ENCODE results near the gene IGSF21. TPM values are rescaled to one million over a fixed set of nuclear protein-coding genes. Genes with fewer than 3 reads are reported as not detected.

IGSF21 gene
- total RNA-seq, 1 donor from 2014 or later: 1.8 TPM

DNA sequence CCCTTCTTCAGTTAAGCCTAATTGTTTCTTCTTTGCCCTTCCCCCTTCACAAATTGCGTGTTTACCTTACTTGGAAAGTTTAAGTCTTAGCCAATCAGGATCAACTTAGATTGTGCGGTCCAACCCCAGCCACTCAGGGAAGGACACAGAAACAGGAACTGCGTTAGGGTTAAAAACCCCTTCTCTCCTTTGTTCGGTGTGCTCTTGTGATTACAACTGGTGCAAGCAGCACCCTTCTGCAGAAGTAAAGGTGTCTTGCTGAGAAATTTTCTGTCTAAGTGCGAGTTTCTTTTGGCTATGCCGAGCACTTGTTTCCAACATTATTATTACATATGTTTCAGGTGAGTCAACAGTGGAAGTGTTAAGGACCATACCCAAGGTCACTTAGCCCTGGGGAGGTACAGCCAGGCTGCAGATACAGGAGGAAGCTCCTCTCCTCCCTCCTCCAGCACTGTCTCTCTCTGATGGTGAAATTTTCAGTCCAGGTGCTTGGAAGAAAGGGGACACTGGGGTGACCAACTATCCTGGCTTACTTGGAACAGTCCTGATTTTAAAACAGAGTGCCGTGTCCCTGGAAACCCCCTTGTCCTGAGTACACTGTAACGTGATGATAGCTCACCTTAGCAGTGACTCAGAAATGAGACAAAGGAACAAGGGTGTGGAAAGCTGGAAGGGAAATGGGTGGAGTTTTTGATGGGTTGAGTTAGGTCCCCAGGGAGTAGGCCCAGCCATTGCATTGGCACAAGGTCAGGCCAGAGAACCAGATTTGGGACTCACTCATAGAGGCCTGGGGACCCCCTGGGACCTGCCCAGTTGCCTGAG lies 304.4 kb downstream of the IGSF21 start:
- H3K4me3 ChIP-seq: no peak overlapping the region
- H3K27ac ChIP-seq: no peak overlapping the region
- ATAC-seq: no peak
- H3K36me3 ChIP-seq: no peaks in the 10 kb centered on the region
- TF ChIP-seq, protein P1, sequence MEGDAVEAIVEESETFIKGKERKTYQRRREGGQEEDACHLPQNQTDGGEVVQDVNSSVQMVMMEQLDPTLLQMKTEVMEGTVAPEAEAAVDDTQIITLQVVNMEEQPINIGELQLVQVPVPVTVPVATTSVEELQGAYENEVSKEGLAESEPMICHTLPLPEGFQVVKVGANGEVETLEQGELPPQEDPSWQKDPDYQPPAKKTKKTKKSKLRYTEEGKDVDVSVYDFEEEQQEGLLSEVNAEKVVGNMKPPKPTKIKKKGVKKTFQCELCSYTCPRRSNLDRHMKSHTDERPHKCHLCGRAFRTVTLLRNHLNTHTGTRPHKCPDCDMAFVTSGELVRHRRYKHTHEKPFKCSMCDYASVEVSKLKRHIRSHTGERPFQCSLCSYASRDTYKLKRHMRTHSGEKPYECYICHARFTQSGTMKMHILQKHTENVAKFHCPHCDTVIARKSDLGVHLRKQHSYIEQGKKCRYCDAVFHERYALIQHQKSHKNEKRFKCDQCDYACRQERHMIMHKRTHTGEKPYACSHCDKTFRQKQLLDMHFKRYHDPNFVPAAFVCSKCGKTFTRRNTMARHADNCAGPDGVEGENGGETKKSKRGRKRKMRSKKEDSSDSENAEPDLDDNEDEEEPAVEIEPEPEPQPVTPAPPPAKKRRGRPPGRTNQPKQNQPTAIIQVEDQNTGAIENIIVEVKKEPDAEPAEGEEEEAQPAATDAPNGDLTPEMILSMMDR (IDR thresholded peaks at IDR 0.05): no peak
- intact Hi-C loops (cut with DNase I): no loop called here
- no peaks in the 10 kb centered on the region for H3K4me1 ChIP-seq
- H3K9me3 ChIP-seq: peaks cover 11% of the 10 kb centered on the region
- no peak for DNase-seq
- peaks cover 3% of the 10 kb centered on the region for H3K27me3 ChIP-seq (ENCODE audit: low read depth)

DNA sequence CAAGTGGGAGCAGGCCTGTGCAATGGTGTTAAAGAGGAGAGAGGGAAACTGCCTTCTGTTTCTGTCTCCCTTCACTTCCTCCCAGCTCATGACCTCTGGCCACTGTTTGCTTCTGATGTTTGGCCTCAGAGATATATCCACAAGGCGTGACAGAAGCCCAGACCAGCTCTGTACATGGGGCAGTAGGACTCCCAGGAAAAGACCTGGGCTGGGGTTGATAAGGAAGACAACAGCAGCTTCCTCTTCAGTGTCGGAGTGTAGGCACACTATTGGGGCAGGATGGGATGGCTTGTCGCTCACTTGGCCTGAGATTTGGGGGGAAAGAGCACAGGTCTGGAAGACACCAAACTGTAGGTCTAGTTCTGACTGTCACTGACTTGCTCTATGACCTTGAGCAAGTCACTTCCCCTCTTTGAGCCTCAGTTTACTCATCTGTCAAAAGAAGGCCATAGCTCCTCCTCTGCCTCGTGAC lies 305.3 kb downstream of the IGSF21 start:
- ATAC-seq: no peak
- intact Hi-C loops (cut with DNase I): no loop called here
- H3K27ac ChIP-seq: no peak overlapping the region

DNA sequence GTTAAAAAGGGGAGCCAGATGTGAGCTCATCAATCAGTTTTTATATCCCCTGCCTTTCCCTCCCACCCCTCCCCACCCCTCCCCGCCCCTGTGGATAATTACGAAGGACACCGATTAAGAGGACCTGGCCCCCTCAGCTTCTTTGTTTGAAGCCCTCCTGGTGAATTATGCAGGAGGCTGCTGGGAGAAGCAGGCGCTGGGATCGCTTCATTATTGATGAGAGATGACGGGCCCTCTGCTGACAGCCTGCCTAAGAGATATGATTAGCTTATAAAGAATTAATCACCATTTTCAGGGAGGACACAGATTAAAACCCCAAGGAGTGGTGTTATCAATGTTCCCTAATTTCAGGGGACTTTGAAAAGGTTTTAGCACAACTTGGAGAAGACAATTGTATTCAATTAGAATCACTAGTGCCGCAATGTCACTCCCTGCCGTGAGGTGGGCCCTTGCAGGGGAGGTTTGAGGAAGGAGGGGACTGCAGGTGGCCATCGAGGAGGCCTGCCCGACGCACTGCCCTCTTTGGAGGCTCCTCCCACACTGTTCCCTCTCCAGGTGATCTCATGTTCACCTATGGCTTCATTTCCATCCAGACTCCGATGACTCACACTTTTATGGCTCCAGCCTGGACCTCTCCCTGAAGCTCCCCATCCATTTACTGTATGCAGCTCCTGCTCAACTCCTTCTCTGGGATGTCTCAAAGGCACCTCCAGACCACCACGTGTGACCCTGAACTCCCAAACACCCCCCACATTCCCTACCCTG lies 306.1 kb downstream of the IGSF21 start:
- Histone ChIP-seq H3K9me3 (peaks cover 11% of the 10 kb centered on the region), H3K4me3 (no peak overlapping the region), H3K36me3 (no peaks in the 10 kb centered on the region), H3K27me3 (ENCODE audit: low read depth) (no peaks in the 10 kb centered on the region), H3K27ac (no peak overlapping the region), H3K4me1 (no peaks in the 10 kb centered on the region)
- TF ChIP-seq, protein P1 (IDR thresholded peaks at IDR 0.05): no peak
- ATAC-seq (no peak), DNase-seq (no peak)
- intact Hi-C loops (cut with DNase I): no loop called here

More for the DNA sequence above, 305.3 kb downstream of the IGSF21 start:
- Histone ChIP-seq H3K27me3 (ENCODE audit: low read depth) (no peaks in the 10 kb centered on the region), H3K4me3 (no peak overlapping the region), H3K4me1 (no peaks in the 10 kb centered on the region), H3K36me3 (no peaks in the 10 kb centered on the region), H3K9me3 (peaks cover 11% of the 10 kb centered on the region)
- TF ChIP-seq, protein P1 (IDR thresholded peaks at IDR 0.05): no peak
- DNase-seq: no peak

DNA sequence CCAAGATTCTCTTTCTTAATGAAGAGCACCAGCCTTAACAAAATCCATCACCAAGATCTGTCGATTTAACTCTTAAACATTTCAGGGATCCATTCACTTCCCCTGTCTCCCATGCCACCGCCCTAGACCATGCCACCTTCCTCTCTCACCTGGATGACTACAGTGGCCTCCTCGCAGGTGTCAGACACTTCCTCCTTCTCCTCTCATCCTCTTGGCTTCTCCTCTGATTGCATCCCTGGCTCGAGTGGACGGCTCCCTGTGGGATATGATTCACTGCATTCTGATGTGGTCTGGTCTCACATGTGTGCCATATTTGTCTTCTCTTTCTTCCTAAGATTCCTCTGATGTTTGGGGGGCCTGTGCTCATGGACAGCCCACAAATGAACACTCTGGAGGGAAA lies 306.7 kb downstream of the IGSF21 start:
- intact Hi-C loops (cut with DNase I): no loop called here
- Histone ChIP-seq H3K4me1 (no peaks in the 10 kb centered on the region), H3K27me3 (ENCODE audit: low read depth) (no peaks in the 10 kb centered on the region), H3K9me3 (peaks cover 11% of the 10 kb centered on the region), H3K36me3 (no peaks in the 10 kb centered on the region), H3K4me3 (no peak overlapping the region), H3K27ac (no peak overlapping the region)
- ATAC-seq (no peak), DNase-seq (no peak)
- TF ChIP-seq, protein P1 (IDR thresholded peaks at IDR 0.05): no peak

DNA sequence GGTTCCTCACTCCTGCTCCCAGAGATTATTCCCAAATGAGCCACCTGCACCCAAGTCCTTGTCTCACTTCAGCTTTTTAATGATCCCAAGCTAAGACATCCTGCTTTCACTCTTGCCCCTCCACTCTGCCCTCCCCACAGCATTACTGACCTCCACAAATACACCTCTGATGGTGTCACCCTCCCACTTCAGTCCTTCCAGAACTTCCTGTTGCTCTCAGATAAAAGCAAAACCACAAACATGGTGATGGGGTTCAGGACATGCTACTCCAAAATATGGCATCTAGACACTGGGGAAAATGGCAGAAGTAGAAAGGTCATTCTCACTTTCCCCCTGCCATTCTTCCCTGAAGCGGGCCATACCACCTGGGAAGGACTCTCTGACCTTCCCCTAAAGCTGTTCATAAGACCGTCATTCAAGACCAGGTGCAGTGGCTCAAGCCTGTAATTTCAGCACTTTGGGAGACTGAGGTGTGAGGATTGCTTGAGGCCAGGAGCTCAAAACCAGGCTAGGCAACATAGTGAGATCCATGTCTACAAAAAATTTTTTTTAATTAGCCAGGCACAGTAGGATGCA lies 307.4 kb downstream of the IGSF21 start:
- H3K27me3 ChIP-seq (ENCODE audit: low read depth): no peaks in the 10 kb centered on the region
- no peak overlapping the region for H3K4me3 ChIP-seq
- TF ChIP-seq, protein P1 (IDR thresholded peaks at IDR 0.05): no peak
- DNase-seq (no peak), ATAC-seq (no peak)
- no peaks in the 10 kb centered on the region for H3K36me3 ChIP-seq
- H3K9me3 ChIP-seq: peaks cover 11% of the 10 kb centered on the region
- H3K4me1 ChIP-seq: no peaks in the 10 kb centered on the region
- intact Hi-C loops (cut with DNase I): no loop called here
- no peak overlapping the region for H3K27ac ChIP-seq
